Measurements from ENCODE around the gene NCR2.

NCR2 gene

DNA sequence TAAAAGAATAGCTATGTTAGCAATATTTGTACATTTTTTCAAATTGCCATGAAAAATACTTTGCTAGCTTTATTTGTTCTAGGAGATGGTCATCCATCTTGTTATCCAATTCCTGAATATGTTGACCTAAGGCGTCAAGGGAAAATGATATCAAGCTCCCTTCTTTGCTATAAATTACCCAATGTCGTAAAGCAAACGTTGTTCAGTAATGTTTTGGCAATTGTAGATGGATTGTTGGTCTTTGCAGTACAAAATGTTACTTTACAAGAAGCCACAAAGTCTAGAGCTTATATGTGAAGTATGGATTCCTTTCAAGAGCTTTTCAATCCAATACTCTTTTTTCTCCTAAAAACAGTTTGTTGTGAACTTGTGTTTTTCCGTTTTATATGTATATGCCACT, 3.3 kb downstream of the NCR2 start:
- no peaks in the 10 kb centered on the region for H3K36me3 ChIP-seq
- no peak overlapping the region for H3K4me3 ChIP-seq (ENCODE audit: low read depth in 1 of 2, low read length in 1 of 2)
- TF ChIP-seq CTCF (IDR thresholded peaks at IDR 0.05): no peak
- no peak overlapping the region for H3K27ac ChIP-seq
- H3K27me3 ChIP-seq: peaks cover 34% of the 10 kb centered on the region
- no peaks in the 10 kb centered on the region for H3K4me1 ChIP-seq (ENCODE audit: control insufficient read depth in 1 of 2, insufficient read depth in 1 of 2, low read depth in 1 of 2, low read length in 1 of 2)
- no peaks in the 10 kb centered on the region for H3K9me3 ChIP-seq

- Histone ChIP-seq H3K27me3 (peaks cover 27% of the 10 kb centered on the region), H3K27ac (no peak overlapping the region), H3K36me3 (no peaks in the 10 kb centered on the region), H3K9me3 (no peaks in the 10 kb centered on the region), H3K4me3 (ENCODE audit: low read depth in 1 of 2, low read length in 1 of 2) (no peak overlapping the region), H3K4me1 (ENCODE audit: control insufficient read depth in 1 of 2, insufficient read depth in 1 of 2, low read depth in 1 of 2, low read length in 1 of 2) (no peaks in the 10 kb centered on the region)
- TF ChIP-seq CTCF (IDR thresholded peaks at IDR 0.05): no peak
Measured at GRCh38 chr6:41341580-41341979, 6.2 kb downstream of the NCR2 start.

- no peaks in the 10 kb centered on the region for H3K9me3 ChIP-seq
- no peaks in the 10 kb centered on the region for H3K4me1 ChIP-seq (ENCODE audit: control insufficient read depth in 1 of 2, insufficient read depth in 1 of 2, low read depth in 1 of 2, low read length in 1 of 2)
- H3K4me3 ChIP-seq (ENCODE audit: low read depth in 1 of 2, low read length in 1 of 2): no peak overlapping the region
- TF ChIP-seq CTCF (IDR thresholded peaks at IDR 0.05): no peak
- peaks cover 24% of the 10 kb centered on the region for H3K27me3 ChIP-seq
- H3K27ac ChIP-seq: no peak overlapping the region
- no peaks in the 10 kb centered on the region for H3K36me3 ChIP-seq
Measured at GRCh38 chr6:41342241-41342640, 6.8 kb downstream of the NCR2 start.

DNA sequence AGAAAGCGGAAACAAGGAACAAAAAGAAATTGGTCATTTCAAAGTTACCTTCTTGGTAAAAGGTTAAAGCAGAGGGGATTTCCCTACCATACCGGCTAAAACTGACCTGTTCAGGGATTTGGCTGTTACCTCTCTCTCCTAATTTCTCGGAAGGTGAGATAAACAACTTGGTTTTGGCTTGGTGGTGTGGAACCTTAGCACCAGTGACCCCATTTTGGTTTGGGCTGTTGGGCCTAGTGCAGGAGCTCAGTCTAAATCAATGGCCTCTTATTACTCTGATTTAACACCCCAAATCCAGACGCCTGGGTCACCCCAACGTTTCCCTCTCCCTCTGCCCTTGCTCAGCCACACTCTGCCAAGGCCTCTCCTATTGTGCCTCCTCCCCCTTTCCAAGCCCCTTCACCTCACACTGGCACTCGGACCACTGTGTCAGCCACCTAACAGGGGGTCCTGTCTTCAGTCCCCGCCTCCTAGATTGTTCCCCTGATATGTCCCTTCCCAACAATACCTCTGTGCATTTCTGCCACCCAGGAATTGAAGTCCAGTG, 8.3 kb downstream of the NCR2 start:
- Histone ChIP-seq H3K27ac (no peak overlapping the region), H3K9me3 (no peaks in the 10 kb centered on the region), H3K36me3 (no peaks in the 10 kb centered on the region), H3K27me3 (peaks cover 14% of the 10 kb centered on the region), H3K4me1 (ENCODE audit: control insufficient read depth in 1 of 2, insufficient read depth in 1 of 2, low read depth in 1 of 2, low read length in 1 of 2) (no peaks in the 10 kb centered on the region), H3K4me3 (ENCODE audit: low read depth in 1 of 2, low read length in 1 of 2) (no peak overlapping the region)
- TF ChIP-seq CTCF (IDR thresholded peaks at IDR 0.05): no peak

DNA sequence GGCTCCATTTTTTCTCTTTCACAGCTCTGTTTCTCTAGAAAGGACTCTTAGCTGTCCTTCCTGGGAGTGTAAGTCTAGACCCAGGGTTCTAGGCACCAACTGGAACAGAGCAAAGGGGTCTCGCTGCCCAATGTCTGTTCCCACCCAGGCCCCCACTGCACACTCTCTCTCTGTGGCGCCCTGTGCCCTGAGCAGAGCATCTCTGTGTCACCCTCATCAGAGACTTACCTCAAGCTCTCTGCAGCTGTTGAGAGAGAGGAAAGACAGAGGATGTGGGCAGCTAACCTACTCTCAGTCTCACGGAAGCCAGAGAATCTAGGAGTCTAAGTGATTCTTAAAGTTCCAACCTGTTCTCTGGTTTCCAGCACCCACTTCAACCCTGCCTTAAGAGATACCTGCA, 9.5 kb downstream of the NCR2 start:
- Histone ChIP-seq H3K9me3 (no peaks in the 10 kb centered on the region), H3K36me3 (no peaks in the 10 kb centered on the region), H3K4me1 (ENCODE audit: control insufficient read depth in 1 of 2, insufficient read depth in 1 of 2, low read depth in 1 of 2, low read length in 1 of 2) (no peaks in the 10 kb centered on the region), H3K27me3 (peaks cover 20% of the 10 kb centered on the region), H3K4me3 (ENCODE audit: low read depth in 1 of 2, low read length in 1 of 2) (no peak overlapping the region), H3K27ac (no peak overlapping the region)
- no peak for TF ChIP-seq CTCF (IDR thresholded peaks at IDR 0.05)

GRCh38 chr6:41345901-41346300, 10.5 kb downstream of the NCR2 start:
- Histone ChIP-seq H3K4me3 (ENCODE audit: low read depth in 1 of 2, low read length in 1 of 2) (no peak overlapping the region), H3K27me3 (peaks cover 26% of the 10 kb centered on the region)
- TF ChIP-seq CTCF (IDR thresholded peaks at IDR 0.05): no peak

More at GRCh38 chr6:41345901-41346300, 10.5 kb downstream of the NCR2 start:
- no peak overlapping the region for H3K27ac ChIP-seq
- no peaks in the 10 kb centered on the region for H3K4me1 ChIP-seq (ENCODE audit: control insufficient read depth in 1 of 2, insufficient read depth in 1 of 2, low read depth in 1 of 2, low read length in 1 of 2)
- H3K9me3 ChIP-seq: no peaks in the 10 kb centered on the region
- H3K36me3 ChIP-seq: no peaks in the 10 kb centered on the region
